Hematopoietic multipotent progenitor cell treated with erythropoietin and hydrocortisone succinate and interleukin-3 and kit ligand, for 8 days (in vitro differentiated cells): ENCODE data around the gene SPNS2.
"Not testable (repeated sequence)": the region's sequence is repeated elsewhere in the genome, so short reads cannot be mapped to it uniquely, and the experiment has no call there.

Source experiments
- DNase-seq: peaks from one replicate; pipeline ENCODE4 v3.0.0-alpha.2; 2015

SPNS2 gene

DNA sequence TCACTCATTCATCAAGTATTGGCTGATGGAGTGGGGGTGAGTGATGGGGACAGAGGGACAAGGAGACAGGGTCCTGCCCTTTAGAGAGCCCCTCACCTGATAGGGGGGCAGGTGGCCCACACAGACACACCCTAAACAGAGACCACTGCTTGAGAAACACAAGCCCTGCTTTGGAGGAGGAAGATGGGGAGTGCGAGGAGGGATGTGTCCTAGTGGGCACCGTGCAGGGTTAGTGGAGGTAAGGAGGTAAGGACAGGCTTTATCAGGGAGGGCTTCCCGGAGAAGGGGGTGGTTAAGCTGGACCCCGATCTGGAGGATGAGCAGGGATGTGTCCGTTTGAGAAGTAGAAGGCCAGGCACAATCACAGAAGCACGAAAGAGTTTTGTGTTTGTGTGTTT lies 77.5 kb downstream of the SPNS2 start:
- DNase-seq, result no peak

DNA sequence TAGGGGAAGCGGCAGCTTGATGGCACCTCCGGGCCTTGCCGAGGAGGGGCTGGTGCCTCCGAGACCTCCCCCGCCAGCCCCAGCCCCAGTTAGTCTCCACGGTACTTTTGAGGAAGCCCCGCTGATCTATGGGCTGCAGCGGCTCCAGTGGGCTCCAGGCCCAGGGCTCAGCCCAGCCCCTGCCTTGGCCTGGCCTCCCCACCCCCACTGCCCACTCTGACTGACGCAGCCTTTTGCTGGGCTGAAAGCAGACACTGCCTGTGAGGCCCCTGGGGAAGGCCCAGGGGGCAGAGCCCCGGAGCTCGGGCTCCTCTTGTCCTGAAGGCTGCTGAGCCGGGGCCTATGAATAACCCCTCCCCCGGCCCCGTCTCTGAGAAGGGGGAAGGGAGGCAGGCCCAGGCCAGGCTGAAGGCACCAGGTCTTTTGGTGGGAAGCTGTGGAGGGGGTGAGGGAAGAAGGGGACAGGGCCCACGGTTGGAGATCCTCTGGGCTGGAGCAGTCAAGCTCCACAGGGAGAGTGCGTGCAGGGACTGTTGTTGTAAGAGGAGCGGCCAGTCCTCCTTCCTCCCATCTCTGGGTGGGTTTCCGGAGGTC lies 78.1 kb downstream of the SPNS2 start:
- DNase-seq, result no peak

DNA sequence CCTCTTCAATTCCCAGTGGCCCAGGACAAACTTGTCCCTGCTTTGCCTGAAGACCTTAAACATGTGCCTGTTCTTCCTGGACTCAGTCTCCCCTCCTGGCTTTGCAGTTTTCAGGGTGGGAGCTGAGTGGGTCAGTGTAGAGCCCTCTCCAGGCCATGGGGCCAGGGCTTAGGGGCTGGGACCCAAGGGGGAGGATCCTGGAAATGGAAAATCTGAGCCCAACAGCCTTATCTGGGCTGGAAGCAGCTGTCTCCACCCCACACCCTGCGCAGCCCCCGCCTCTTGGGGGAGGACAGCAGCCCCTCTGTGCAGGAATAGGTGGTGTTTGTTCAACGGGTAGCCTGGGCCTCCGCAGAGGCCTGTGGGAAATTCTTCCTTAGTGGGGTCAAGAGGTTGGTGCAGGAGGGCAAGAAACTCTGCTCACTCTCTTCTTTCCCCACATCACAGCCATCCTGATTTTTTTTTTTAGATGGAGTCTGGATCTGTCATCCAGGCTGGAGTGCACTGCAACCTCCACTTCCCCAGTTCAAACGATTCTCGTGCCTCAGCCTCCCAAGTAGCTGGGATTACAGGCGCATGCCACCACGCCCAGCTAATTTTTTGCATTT lies 78.8 kb downstream of the SPNS2 start:
- no peak for DNase-seq

DNA sequence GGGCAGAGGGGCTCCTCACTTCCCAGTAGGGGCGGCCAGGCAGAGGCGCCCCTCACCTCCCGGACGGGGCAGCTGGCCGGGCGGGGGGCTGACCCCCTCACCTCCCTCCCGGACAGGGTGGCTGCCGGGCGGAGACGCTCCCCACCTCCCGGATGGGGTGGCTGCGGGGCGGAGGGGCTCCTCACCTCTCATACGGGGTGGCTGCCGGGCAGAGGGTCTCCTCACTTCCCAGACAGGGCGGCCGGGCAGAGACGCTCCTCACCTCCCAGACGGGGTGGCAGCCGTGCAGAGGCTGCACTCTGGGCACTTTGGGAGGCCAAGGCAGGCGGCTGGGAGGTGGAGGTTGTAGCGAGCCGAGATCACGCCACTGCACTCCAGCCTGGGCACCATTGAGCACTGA lies 79.7 kb downstream of the SPNS2 start:
- DNase-seq, result not testable (repeated sequence)

DNA sequence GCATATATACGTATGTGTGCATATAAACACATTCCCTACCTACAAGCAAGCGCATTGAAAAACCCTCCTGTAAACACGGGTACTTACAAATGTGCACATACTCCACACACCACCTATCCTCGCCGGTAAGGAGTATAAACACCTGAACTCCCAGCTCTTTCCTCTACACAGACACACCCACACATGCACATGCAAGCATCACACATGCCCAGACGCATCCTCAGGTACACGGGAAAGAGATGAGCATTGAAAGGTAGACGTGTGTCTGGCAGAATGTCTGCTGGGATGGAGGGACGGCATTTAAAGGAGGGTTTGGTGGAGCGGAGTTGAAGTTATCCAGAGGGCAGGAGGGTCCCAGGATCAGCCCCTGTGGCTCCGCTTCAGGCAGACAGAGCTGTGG lies 81.0 kb downstream of the SPNS2 start:
- no peak for DNase-seq

DNA sequence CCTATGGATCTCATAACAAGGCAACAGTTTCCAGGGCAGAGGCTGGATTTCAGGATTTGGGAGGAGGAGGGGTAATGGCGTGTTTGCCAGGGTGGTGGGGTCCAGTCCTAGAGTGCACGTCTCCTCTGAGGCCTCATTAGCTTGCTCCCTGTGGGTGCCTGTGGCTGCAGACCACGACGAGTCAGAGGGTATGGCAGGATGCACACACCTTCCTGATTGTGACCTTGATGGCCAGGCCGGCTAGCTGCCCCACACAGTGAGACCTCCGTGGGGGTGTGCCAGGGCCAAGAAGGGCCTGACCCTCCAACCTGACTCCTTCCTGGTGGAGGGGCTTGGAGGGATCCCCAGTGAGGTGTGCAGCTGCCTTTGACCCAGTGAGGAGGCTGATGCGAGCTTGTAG lies 81.6 kb downstream of the SPNS2 start:
- no peak for DNase-seq

DNA sequence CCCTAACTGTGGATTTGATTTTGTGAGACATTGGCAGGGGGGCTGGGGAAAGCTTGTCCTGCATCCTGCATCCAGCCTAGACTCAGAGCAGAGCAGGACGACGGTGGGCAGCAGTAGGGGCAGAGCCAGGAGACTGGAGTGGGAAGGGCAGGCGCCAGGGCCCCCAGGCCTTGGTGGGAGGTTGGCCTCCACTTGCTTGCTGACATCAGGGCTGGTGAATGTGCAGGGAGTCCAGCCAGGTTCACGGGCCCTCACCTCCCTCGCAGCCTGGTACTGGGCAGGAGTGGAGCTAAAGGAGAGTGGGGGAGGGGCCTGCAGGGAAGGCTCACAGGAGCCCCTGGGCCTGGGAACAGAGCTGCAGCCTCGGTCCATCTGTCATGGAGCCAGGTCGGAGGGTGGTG lies 83.4 kb downstream of the SPNS2 start:
- no peak for DNase-seq

DNA sequence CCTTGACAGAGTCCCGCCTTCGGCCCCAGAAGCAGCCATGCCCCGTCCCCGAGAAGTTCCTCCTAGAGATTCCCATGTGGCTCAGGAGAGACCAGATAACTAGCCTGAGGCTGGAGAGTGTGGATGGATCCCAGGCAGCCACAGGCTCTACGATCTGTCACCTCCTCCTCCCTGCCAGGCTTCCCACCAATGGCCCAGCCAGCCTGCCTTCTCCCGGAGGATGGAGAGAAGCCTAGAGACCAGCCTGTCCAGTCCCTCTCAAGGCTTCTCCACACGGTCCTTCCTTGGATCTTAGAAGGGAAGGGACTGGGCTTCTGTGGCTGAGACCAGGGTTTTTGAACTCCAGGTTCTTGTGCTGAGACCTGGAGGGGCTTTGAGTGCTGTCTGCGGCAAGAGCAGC lies 84.0 kb downstream of the SPNS2 start:
- DNase-seq, result no peak

DNA sequence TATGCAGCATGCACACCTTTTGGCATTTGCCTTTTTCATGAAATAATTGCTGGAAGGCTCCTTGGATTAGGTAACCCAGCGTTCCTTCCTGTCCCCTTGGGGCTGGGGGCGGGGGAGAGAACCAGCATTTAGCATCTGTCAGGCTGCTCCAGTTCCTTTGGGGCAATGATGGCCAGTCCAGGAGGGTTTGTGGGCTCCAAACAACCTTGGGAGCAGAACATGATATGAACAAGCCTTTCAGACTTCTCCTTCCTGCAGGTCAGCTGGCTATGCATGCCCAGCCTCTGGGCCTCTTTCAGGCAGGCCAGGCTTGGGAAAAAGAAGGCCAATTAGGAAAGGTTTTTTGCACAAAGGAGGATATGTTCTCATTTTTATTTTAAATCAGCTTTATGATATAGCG lies 84.5 kb downstream of the SPNS2 start:
- DNase-seq, result no peak

DNA sequence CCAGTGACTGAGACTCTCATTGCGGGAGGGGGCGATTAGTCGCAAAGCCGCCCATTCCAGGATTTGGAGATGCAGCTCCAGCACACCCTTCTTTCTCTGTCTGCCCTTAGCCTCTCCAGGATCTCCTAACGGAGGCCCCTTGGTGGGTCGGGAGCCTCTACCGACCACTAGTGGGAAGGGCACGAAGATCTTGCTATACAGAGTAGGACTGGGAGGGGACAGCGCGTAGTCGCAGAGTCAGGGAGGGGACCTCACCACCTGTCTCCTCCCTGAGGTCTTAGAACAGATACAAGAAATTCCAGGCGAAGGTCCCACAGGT lies 85.1 kb downstream of the SPNS2 start:
- DNase-seq, result peak; percentile 27

DNA sequence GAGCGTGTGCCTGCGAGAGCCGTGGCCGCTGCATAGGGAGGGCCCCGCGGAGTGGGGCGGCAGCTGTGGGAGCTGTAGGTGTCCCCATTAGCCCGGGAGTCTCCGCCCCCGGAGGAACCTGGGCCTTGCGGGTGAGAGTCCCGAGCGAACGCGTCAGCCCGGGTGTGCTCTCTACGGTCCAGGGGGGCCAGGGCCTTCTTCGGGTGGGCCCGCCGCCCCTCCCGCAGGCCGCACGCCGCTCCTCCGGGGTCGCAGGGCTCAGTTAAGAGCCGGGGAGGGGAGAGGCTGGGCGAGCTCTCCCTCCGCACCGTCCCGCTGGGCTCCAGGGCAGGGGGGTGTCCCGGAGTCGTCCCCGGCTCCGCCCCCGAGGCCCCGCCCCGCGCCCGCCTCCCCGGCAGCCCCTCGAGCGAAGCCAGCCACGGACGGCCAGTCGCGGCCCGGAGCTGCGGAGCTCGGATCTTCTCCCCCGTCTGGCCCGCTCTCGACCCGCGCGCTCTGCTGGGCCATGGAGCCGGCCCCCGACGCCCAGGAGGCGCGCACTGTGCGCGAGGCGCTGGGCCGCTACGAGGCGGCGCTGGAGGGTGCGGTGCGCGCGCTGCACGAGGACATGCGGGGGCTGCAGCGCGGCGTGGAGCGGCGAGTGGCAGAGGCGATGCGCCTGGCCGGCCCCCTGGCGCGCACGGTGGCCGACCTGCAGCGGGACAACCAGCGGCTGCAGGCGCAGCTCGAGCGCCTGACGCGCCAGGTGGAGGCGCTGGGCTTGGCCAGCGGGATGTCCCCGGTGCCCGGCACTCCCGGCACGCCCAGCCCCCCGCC lies 85.6 kb downstream of the SPNS2 start, which contains the start of gene SMTNL2:
TSS of gene SMTNL2 (plus strand) at position 429 of the 816 bp plus-strand sequence. CDS start at position 506, 77 bp downstream.
- DNase-seq, result no peak

DNA sequence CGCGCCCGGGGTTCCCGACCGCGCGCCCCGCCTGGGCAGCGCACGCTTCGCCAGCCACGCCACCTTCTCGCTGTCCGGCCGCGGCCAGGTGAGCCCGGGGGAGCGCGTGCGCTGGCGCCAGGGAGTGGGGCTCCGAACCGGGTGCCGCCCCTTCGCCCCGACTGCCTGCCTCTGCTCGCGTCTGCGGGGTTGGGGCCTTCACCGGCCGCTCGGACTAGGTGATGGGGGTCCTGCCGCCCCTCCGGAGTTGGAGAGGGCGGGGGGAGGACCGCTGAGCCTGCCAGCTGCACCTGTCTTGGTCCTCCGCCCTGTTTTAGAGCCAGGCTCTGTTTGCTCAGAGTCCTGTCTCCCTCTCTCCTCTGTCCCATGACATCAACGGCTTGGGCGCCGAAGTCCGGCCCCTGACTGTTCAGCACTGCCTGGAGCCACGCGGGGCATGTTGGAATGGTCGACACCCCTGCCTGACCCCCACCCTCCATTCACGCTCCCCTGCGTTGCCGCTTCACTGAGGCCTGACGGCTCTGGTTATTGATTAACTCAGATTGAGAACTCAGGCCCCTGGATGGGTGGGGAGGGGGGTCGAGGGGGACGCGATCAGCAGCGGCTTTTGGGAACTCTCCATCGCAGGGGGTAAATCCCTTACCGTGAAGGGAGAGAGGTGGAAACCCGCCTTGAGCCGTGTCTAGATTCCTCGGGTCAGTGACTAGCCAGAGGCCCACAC lies 86.4 kb downstream of the SPNS2 start:
- no peak for DNase-seq

DNA sequence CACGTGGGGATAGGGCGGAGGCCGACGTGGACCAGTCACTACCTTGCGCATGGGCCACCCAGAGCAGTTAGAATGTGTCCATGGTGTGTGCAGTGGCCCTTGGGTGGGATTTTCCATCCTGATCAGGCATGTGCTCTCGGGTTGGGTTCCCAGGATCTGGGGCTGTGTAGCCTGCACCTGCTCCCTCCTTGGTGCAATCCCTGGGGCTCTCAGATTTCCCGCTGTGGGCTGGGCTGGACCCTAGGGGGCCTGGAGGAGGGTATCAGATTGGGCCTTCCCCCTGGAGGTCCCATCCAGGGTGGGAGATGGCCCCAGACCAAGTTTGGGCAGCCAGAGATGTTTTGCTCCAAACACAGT lies 86.9 kb downstream of the SPNS2 start:
- no peak for DNase-seq

DNA sequence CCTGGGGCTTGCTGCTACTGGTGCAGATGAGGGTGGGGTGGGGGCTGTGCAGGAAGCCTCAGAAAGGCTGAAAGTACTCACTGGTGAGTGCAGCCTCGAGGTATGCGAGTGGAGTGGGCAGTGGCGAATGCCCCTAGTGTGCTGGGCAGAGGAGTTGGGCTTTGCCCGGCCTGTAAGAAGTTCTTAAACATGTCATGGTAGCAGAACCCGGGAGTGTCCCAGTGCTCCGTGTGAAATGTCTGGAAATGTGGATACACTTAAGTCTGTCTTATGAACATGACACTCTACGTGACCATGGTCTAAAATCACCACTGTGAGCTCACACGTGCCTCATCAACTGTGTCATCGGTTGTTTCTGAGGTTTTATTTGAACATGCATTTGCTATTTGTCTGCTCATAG lies 87.4 kb downstream of the SPNS2 start:
- DNase-seq, result no peak

DNA sequence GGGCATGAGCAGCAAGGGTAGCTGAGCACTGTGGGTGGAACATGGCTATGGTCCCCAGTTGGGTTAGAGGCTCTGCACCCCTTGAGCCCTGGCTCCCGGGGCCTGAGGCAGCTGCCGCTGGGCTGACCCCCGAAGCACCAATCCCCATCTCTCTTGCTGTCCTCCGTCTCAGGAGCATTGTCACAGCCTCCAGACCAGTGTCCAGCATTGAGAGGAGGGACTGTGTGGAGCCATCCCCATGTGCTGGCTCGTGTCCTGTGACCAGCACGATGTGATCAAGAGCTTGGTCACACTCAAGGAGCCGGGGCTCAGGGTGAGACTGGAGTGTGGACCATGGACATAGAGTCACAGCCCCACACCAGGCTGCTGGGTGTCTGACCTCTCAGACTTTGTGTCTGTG lies 88.5 kb downstream of the SPNS2 start:
- no peak for DNase-seq

DNA sequence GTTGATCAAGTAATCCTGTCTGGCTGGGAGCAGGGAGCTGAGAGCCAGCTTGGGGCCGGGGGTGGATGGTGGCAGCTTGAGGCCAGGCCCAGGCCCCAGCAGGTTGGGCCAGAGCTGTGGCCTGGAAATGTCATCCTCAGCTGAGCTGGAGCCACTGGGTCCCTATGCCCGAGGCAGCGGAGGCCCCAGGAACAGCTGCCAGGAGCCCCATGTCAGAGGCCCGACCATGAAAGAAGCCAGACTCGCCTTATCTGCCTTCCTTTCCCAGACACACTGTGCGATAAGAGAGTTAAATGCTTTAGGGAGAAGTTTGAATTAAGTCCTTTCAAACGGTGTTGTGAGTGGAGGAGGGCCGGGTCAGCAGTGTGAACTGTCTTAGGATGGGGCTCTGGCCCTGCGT lies 89.1 kb downstream of the SPNS2 start:
- DNase-seq, result peak; percentile 52

DNA sequence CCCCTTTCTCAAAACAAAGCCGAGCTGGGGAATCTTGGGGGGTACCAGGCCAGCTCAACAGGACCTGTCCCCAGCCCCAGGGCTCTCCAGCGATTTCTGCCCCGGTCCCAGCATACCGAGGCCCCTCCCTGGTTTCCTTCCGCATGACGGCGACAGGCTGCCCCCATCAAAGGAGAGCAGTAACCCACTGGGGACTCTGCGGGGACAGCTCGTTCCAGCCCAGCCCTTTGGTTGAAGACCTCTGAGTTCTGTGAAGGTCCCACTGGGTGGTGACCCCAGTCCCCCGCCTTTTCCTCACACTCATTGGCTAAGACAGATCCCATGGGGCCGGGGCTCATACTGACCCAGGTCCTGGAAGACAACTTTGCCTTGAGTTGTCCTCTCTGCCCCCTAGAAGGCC lies 89.7 kb downstream of the SPNS2 start:
- no peak for DNase-seq
